GM13976 (cell line): ENCODE measurements around the gene CD8B.
"Not testable (repeated sequence)": the region's sequence is repeated elsewhere in the genome, so short reads cannot be mapped to it uniquely, and the experiment has no call there.

ENCODE experiments used
- DNase-seq: peaks from one replicate; pipeline ENCODE4 v3.0.0; 2012; ENCODE audit warnings: low spot score
- CTCF ChIP-seq: IDR thresholded peaks from 2 replicates; pipeline ENCODE4 v1.5.1; 2012; ENCODE audit warnings: borderline replicate concordance, mild to moderate bottlenecking; ENCODE audit not compliant: insufficient read depth; ENCODE audit errors: extremely low read depth, missing control alignments, control extremely low read depth
- in situ Hi-C: fragments of 300-500 bp; cut with MboI; formaldehyde crosslinking; loops from one replicate; pipeline ENCODE4 v1.12.0; 2022; ENCODE audit warnings: low sequenced_read_pairs, mixed read lengths, inconsistent platforms; ENCODE audit not compliant: unreplicated experiment

The CD8B gene

GRCh38 chr2:86839455-86839854 lies 22.2 kb downstream of the CD8B start:
- DNase-seq, in situ Hi-C loops: not testable (repeated sequence)

GRCh38 chr2:86837714-86838113 lies 24.0 kb downstream of the CD8B start:
- DNase-seq, in situ Hi-C loops: not testable (repeated sequence)

- DNase-seq, in situ Hi-C loops: not testable (repeated sequence)
These were observed 24.6 kb downstream of the CD8B start for GRCh38 chr2:86836915-86837695.

- in situ Hi-C loops, DNase-seq: not testable (repeated sequence)
These were observed 26.2 kb downstream of the CD8B start for GRCh38 chr2:86835548-86835889.

- in situ Hi-C loops: no loop called here
- no peak for DNase-seq
- TF ChIP-seq CTCF: no peak
These were observed 28.4 kb downstream of the CD8B start for GRCh38 chr2:86833315-86833714.

DNA sequence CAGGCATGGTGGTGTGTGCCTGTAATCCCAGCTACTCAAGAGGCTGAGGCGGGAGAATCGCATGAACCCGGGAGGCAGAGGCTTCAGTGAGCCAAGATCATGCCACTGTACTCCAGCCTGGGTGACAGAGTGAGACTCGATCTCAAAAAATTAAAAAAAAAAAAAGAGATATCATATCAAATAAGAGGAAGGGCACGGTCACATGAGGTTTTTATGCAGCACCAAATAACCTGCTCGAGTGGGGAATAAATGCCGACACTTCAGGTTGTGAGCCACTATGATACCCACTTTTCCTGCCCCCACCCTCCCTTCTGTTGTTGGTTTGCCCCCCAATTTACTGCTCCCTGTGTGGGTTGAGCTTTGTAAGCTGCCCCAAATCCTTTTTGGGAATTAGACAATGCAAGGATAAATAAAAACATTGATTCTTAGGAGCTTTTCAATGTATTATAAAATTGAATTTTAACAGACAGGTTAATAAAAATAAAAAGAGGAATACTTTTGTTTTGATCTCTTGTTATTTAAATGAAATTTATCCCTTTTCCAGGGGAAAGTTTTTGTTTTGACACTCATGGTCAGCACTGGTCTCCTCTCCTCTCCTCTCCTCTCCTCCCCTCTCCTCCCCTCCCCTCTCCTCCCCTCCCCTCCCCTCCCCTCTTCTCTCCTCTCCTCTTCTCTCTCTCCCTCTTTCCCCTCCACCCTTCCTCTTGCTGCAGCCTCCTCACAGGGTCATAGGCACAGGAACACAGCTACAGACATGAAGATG lies 29.2 kb downstream of the CD8B start:
- in situ Hi-C loops: no loop called here
- no peak for DNase-seq
- TF ChIP-seq CTCF: no peak

- TF ChIP-seq CTCF: no peak
- DNase-seq: no peak
- in situ Hi-C loops: no loop called here
These were observed 30.1 kb downstream of the CD8B start for GRCh38 chr2:86831537-86831936.

GRCh38 chr2:86826951-86827350 lies 34.7 kb downstream of the CD8B start:
- DNase-seq: no peak
- no peak for TF ChIP-seq CTCF
- in situ Hi-C loops: no loop called here
